NCI-H146 treated with DMSO at 0.1 percent for 48 hours (cell line): ENCODE data around the gene TUT7.
"Not testable (repeated sequence)": the region's sequence is repeated elsewhere in the genome, so short reads cannot be mapped to it uniquely, and the experiment has no call there.

Experiments used
- DNase-seq: peaks from one replicate; lab custom pipeline; 2025; ENCODE audit not compliant: unreplicated experiment; lab: John Stamatoyannopoulos, UW

TUT7 gene

GRCh38 chr9:86350006-86350760, 4.0 kb downstream of the TUT7 start:
- no peak for DNase-seq

- DNase-seq: no peak
Measured at GRCh38 chr9:86349271-86349670, 4.9 kb downstream of the TUT7 start.

- DNase-seq: no peak
Measured at GRCh38 chr9:86347991-86348390, 6.2 kb downstream of the TUT7 start.

- DNase-seq: no peak
Measured at GRCh38 chr9:86344818-86345217, 9.4 kb downstream of the TUT7 start.

- no peak for DNase-seq
Measured at GRCh38 chr9:86342269-86342668, 11.9 kb downstream of the TUT7 start.

GRCh38 chr9:86341007-86341491, 13.2 kb downstream of the TUT7 start:
- DNase-seq: no peak

GRCh38 chr9:86340356-86341006, 13.7 kb downstream of the TUT7 start:
- DNase-seq: no peak

- no peak for DNase-seq
Measured at GRCh38 chr9:86337469-86338108, 16.6 kb downstream of the TUT7 start.

- no peak for DNase-seq
Measured at GRCh38 chr9:86336058-86336457, 18.2 kb downstream of the TUT7 start.

GRCh38 chr9:86333651-86334050, 20.6 kb downstream of the TUT7 start:
- DNase-seq: no peak

- no peak for DNase-seq
Measured at GRCh38 chr9:86330186-86330585, 24.0 kb downstream of the TUT7 start.

- DNase-seq: no peak
Measured at GRCh38 chr9:86329649-86330048, 24.6 kb downstream of the TUT7 start.

GRCh38 chr9:86328156-86328555, 26.1 kb downstream of the TUT7 start:
- no peak for DNase-seq

- no peak for DNase-seq
Measured at GRCh38 chr9:86326536-86326935, 27.7 kb downstream of the TUT7 start.

- DNase-seq: no peak
Measured at GRCh38 chr9:86324901-86325300, 29.3 kb downstream of the TUT7 start.

GRCh38 chr9:86324308-86324707, 29.9 kb downstream of the TUT7 start:
- no peak for DNase-seq

GRCh38 chr9:86322973-86323644, 31.1 kb downstream of the TUT7 start:
- DNase-seq: no peak

- no peak for DNase-seq
Measured at GRCh38 chr9:86321373-86321772, 32.8 kb downstream of the TUT7 start.

- DNase-seq: no peak
Measured at GRCh38 chr9:86318187-86318586, 36.0 kb downstream of the TUT7 start.

GRCh38 chr9:86315078-86315477, 39.1 kb downstream of the TUT7 start:
- no peak for DNase-seq

- not testable (repeated sequence) for DNase-seq
Measured at GRCh38 chr9:86312959-86313358, 41.3 kb downstream of the TUT7 start.

- no peak for DNase-seq
Measured at GRCh38 chr9:86308687-86309086, 45.5 kb downstream of the TUT7 start.
